ENCODE results near the gene CDHR1. TPM values are rescaled to one million over a fixed set of nuclear protein-coding genes. Genes with fewer than 3 reads are reported as not detected.

CDHR1 gene
- total RNA-seq, 1 experiment from 2014 or later, result not detected

- no peak for DNase-seq (ENCODE audit: low read depth)
Measured at GRCh38 chr10:84214046-84214572, 19.8 kb downstream of the CDHR1 start.

DNA sequence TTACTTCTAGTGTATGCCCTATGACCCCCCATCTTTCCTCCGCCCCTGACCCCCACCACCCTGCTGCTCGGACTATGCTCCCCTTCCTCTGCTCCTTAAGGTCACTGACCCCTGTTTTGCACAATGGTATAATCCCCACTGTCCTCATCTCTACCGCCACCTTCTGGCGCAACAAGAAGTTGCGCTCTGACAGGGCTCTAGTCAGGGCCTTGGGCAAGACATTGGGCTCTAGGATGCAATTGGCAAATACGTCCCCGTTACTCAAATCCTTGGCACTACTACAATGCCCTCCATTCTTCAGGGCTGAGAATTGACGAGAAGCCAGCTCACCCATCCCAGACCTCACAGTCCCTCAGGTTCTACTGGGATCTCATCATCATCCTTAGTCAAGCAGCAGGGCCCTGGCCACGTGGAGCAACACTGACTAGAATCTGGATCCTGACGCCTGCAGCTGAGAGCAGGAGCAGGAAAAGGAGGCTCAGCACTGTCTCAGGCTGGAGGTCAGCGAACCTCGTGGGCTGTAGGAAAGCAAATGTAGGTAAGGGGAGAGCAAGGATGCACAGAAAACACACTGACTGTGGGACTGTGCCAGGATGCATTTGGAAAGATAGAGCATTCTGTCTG is 20.4 kb downstream of the CDHR1 start:
- in situ Hi-C loops (cut with HindIII; ENCODE audit: low pct_unique_long_range_greater_than_20kb, low sequenced_read_pairs), result no loop called here
- no peak for DNase-seq (ENCODE audit: low read depth)

More at GRCh38 chr10:84214046-84214572, 19.8 kb downstream of the CDHR1 start:
- in situ Hi-C loops (cut with HindIII; ENCODE audit: low pct_unique_long_range_greater_than_20kb, low sequenced_read_pairs), result no loop called here

DNA sequence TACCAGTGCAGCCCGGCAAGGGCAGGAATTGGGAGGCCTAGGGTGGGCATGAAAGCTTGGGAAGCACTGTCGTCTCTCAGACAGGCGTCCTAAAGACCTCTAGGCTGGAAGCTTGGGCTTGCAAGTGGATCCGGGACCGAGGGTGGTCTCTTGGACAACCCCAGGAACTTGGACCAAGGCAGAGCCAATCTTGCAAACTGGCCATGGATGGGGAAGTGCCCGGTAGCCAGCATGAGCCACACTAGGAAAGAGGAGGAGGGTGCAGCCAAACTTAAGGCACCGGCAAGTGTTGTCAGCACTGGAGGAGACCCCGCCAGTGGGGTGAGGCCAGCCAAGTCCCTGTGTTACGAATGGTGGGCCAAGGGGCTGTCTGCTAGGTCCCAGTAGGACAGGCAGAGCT is 22.5 kb downstream of the CDHR1 start:
- in situ Hi-C loops (cut with HindIII; ENCODE audit: low pct_unique_long_range_greater_than_20kb, low sequenced_read_pairs), result no loop called here
- no peak for DNase-seq (ENCODE audit: low read depth)

DNA sequence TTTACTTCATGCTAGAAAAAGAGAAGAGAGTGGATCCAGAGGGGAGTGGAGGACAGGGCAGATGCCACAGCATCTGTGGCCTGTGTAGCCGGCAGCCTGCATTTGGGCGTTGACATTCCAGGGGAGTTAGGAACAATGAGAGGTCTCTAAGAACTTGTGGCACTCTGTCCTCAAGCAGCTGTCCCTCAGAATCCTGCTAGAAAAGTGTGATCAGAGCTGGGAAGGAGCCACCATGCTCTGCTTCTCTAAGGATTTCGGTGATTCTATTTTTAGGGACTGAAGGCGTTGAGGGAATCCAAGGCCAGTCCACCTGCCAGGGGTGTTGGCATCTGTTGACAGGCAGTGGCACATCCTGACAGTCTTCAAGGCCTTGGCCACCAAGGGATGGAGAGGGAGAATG is 23.4 kb downstream of the CDHR1 start:
- DNase-seq (ENCODE audit: low read depth), result no peak
- in situ Hi-C loops (cut with HindIII; ENCODE audit: low pct_unique_long_range_greater_than_20kb, low sequenced_read_pairs), result no loop called here

GRCh38 chr10:84221916-84222315 is 27.6 kb downstream of the CDHR1 start:
- in situ Hi-C loops (cut with HindIII; ENCODE audit: low pct_unique_long_range_greater_than_20kb, low sequenced_read_pairs), result no loop called here

GRCh38 chr10:84224411-84225028 is 30.2 kb downstream of the CDHR1 start:
- no peak for DNase-seq (ENCODE audit: low read depth)
- in situ Hi-C loops (cut with HindIII; ENCODE audit: low pct_unique_long_range_greater_than_20kb, low sequenced_read_pairs), result no loop called here

More at GRCh38 chr10:84221916-84222315, 27.6 kb downstream of the CDHR1 start:
- DNase-seq (ENCODE audit: low read depth), result no peak

DNA sequence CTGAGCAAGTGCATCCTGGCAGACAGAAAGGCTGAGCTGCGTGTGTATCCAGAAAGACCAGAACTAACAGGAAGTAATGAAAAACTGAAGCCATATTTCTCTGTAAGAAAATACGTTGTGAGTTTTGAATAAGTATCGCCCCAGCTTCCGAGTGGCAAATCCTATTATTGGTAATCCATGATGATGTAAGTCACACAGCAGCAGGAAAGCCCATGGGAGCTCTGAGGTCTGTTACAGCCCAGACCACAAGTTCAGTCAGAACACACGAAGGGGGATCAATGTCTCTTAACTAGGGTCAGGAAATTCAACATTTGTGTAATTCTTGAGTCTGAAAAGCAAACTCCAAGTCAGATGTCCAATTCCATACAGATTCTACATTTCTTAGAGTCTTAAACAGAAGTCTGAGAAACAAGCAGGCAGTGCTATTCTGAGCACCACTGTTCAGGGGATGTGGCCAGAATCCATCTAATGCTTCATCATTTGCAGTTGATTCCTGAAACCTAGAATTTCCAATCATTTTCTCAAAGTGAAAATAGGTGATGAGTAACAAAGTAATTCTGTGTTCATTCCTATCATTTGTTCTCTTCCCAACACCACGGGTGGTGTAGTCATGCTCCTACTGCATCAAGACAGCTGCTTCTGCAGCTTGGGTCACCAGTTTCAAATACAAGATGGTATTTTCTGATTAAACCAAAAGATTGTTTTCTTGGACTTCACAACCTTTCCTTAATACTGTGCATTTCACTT is 31.3 kb downstream of the CDHR1 start, which contains the start of gene LRIT2:
LRIT2 (minus strand) TSS at position 118 of the 747 bp plus-strand sequence; CDS start at position 94, 24 bp downstream.
- DNase-seq (ENCODE audit: low read depth), result no peak
- in situ Hi-C loops (cut with HindIII; ENCODE audit: low pct_unique_long_range_greater_than_20kb, low sequenced_read_pairs), result no loop called here

DNA sequence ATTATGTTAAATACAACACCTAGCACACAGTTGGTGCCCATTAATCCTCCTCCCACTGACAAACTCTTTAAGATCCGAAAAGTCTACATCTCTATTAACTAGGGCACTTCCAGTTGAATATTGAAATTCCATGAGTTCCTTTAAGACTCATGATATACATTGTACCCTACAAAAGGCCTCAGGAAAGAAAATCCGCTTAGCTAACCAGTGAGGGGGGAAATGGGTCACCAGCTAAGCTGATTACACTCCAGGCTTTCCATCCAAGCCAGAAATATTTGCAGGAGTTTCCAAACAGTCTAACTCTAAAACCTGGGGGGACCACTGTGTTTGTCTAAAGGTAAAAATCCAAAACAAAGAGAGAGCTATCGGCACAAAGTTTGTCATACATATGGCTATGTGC is 32.3 kb downstream of the CDHR1 start:
- in situ Hi-C loops (cut with HindIII; ENCODE audit: low pct_unique_long_range_greater_than_20kb, low sequenced_read_pairs), result no loop called here

GRCh38 chr10:84227810-84228209 is 33.5 kb downstream of the CDHR1 start:
- in situ Hi-C loops (cut with HindIII; ENCODE audit: low pct_unique_long_range_greater_than_20kb, low sequenced_read_pairs), result no loop called here
- no peak for DNase-seq (ENCODE audit: low read depth)

More for the DNA sequence above, 32.3 kb downstream of the CDHR1 start:
- DNase-seq (ENCODE audit: low read depth), result no peak

GRCh38 chr10:84230359-84230758 is 36.0 kb downstream of the CDHR1 start:
- DNase-seq (ENCODE audit: low read depth), result no peak
- in situ Hi-C loops (cut with HindIII; ENCODE audit: low pct_unique_long_range_greater_than_20kb, low sequenced_read_pairs), result no loop called here

GRCh38 chr10:84232376-84232775 is 38.0 kb downstream of the CDHR1 start:
- in situ Hi-C loops (cut with HindIII; ENCODE audit: low pct_unique_long_range_greater_than_20kb, low sequenced_read_pairs), result no loop called here
- no peak for DNase-seq (ENCODE audit: low read depth)

GRCh38 chr10:84233940-84234339 is 39.6 kb downstream of the CDHR1 start:
- in situ Hi-C loops (cut with HindIII; ENCODE audit: low pct_unique_long_range_greater_than_20kb, low sequenced_read_pairs), result no loop called here
- DNase-seq (ENCODE audit: low read depth), result no peak

GRCh38 chr10:84234479-84234878 is 40.1 kb downstream of the CDHR1 start:
- no peak for DNase-seq (ENCODE audit: low read depth)
- in situ Hi-C loops (cut with HindIII; ENCODE audit: low pct_unique_long_range_greater_than_20kb, low sequenced_read_pairs), result no loop called here

DNA sequence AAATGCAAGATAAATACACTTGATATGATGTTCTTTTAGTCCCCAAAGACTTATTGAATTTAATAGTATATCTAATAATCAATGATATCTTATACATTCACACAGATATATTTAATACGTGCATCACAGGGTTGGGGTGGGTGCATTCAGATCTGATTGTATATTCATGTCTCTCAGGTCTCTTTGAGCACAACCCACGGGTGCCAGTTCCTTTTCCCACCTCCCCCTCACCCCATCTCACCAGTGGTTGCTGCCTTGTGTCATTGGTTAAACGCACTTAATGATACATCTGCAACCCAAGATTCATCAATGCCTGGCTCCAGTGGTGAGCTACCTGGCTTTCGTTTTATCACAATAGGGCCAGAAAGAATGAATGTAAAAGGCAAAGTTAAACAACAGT is 40.8 kb downstream of the CDHR1 start:
- in situ Hi-C loops (cut with HindIII; ENCODE audit: low pct_unique_long_range_greater_than_20kb, low sequenced_read_pairs), result no loop called here
- no peak for DNase-seq (ENCODE audit: low read depth)

DNA sequence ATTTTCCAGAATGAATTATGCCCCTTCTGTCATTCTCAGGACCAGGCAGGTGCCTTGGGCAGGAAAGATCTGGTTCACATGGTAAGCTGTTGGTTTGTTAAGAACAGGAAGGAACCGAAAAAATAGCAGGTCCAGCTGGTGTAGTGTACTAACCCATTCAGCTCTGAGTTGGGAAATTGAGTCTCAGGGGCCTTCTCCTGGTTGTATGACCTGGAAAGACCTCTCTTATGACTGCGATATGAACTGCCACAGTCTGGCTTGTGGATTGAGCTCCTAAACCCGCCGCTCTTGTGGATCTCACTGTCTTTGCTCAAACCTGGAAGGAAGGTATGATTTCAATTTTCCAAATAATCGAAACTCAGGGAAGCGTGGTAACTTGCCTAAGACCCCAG is 42.5 kb downstream of the CDHR1 start:
- DNase-seq (ENCODE audit: low read depth), result no peak
- in situ Hi-C loops (cut with HindIII; ENCODE audit: low pct_unique_long_range_greater_than_20kb, low sequenced_read_pairs), result no loop called here

- in situ Hi-C loops (cut with HindIII; ENCODE audit: low pct_unique_long_range_greater_than_20kb, low sequenced_read_pairs), result no loop called here
- DNase-seq (ENCODE audit: low read depth), result no peak
Measured at GRCh38 chr10:84237199-84238051, 43.1 kb downstream of the CDHR1 start.

DNA sequence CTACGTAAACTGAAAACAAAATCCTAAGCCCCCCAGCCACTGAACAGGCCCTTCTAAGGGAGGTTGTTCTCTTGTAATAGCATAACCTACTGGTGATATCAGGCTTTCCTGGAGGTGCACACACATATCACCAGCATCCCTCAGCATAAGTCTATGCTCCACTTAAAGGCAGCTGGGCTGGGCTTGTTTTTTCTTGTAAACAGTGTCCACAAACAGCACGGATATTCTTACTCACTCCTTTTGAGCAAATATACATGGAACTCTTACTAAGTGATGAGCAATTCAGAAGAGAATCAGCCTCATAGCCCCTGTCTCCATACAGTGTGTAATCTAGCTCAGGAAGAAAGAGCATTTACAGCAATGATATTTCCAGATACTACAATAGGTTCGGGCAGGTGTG is 44.6 kb downstream of the CDHR1 start:
- in situ Hi-C loops (cut with HindIII; ENCODE audit: low pct_unique_long_range_greater_than_20kb, low sequenced_read_pairs), result no loop called here
- DNase-seq (ENCODE audit: low read depth), result no peak

DNA sequence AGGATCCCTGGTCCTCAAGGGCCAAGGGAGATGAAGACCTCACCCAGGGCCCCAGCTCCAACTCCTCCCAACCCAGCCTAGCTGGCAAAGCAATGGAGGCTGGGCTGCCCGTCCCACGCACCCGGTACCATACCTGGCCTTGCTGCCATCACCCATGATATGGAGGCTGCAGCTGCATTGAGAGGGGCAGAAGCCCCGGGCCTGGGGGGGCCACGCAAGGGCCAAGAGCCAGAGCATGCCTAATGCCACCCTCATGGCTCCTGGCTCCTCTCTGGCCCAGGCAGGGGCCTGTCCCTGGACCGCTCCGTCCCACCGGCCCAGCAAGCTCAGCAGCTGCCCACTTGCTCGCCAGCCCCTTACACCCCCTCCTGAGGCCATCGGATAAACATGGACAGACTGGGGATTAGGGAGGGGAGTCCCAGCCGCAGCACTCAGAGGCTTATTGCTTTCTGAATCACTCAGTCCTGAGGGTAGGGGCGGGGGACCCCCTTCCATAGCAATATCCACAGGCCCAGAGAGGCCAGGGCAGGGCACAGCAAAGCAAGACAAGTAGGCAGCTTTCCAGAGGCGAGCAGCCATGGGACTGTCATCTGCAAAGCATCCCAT is 47.0 kb downstream of the CDHR1 start, which contains the start of gene LRIT1:
LRIT1 (minus strand) TSS at position 362 of the 606 bp plus-strand sequence; CDS start at position 255, 107 bp downstream.
- in situ Hi-C loops (cut with HindIII; ENCODE audit: low pct_unique_long_range_greater_than_20kb, low sequenced_read_pairs), result no loop called here
- no peak for DNase-seq (ENCODE audit: low read depth)
